Measurements from ENCODE around the gene PTPA.
A peak's percentile ranks its signal among the peaks of the same experiment; 100 is the strongest.

Gene PTPA

DNA sequence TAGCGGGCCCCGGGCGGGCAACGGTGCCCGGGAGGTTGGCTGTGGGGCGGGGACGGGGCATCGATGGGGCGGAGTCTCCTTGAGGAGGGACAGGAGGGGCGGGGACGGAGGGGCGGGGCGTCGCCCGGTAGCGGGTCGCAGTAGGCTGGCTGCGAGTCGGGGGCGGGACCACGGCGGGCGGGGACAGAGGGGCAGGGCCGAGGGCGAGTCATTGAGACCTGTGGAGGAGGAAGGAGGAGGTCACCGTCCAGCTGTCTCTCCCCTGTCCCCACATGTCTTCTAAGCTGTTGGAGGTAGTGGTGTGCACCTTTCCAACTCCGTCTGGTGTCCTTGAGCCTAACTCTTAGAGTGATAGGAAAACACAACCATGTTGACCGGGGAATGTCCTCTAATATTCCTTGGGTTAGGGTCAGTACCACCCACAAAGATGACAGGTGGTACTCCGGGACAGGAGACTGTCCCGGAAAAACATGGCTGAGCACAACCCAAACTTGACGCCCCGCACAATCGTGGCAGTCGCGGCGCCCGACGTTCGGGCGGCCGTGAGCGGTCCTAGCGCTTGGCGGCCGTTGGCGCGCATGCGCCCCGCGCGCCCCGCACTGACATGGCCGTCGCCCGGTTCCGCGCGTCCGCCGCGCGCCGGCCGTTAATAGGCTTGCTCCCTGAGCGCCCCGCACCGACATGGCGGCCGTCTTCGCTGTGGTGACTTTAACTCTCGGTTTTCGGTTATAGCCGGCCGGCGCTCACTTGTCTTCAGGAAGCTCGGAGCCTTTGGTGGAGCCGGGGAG, at the start of gene PTPA, which contains the start of gene CRAT:
Gene PTPA, plus strand, starts transcription at position 676 of the 788 bp plus-strand sequence. CDS start 186 bp downstream, outside the sequence.
Gene CRAT, minus strand, starts transcription at position 54 of the 788 bp plus-strand sequence. CDS start 284 bp downstream, outside the sequence.
- DNase-seq, result peak; percentile 85

DNA sequence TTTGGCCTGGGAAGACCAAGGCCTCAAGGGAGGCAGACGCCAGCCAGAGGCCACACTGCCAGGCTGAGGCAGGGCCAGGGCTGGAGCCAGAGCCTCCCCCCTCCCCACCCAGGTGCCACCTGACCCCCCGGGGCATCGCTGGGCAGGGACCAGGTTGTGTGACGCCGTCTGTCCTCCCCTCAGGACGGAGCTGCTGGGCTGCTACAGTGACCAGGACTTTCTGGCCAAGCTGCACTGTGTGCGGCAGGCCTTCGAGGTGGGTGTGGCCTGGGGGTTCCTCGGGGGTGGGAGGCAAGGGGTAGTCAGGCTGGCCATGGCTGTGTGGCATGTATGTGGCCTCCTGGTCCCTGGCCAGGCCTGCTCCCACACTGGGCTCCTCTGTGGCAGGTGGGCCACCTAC, 48.2 kb upstream of the PTPA start:
- no peak for DNase-seq

- DNase-seq, result no peak
Observed at GRCh38 chr9:129064499-129064908, 46.7 kb upstream of the PTPA start.

DNA sequence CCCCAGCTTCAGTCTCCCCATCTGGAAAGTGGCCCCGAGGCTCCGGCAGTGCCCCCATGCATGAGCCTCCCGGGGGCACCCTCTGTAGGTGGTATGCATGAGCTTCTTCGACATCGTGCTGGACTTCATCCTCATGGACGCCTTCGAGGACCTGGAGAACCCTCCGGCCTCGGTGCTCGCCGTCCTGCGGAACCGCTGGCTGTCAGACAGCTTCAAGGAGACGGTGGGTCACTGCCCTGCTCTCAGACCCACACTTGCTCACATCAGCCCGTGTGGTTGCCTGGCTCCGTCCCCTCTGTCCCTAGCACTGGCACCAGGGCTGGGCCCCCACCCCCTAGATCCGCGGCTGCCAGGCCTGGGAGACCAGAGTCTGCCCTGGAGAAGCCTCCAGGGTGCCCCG, 43.1 kb upstream of the PTPA start:
- no peak for DNase-seq

DNA sequence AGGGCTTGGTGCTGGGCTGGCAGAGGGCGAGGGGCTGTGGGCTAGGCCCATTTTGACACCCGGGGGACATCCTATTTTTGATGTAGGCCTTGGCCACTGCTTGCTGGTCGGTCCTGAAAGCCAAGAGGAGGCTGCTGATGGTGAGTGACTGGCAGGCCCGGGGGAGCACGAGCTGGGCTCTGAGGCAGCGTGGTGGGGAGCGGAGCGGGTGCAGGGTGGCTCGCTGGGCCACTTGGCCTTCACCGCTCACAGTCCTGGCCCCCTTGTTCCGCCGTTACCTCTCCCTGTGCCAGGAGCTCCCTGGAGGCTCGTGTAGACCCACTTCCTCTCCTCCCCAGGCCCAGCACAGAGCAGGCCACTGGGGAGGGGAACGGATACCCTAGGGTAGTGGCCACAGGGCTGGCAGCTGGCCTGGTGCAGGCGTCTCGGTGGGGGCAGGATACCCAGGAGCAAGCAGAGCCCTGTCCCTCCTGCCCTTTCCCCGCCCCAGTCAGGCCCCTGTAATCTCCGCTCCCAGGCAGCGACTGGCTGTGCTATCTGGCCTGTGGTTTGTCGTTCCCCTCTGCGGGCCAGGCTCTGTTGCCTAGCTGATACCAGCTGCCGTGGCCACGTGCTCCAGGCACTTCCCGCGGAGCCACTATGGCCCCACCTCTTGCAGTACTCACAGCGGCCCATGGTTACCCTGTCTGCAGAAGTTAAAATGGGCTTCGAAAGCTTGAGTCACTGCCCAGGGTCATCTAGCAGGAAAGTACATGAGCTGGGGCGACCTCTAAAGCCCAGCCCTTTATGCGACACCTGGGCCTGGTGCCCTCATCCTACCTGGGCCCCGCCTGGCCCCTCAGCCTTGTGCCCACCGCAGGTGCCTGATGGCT, 42.0 kb upstream of the PTPA start:
- no peak for DNase-seq

GRCh38 chr9:129069862-129070641, 41.2 kb upstream of the PTPA start:
- DNase-seq, result no peak

GRCh38 chr9:129070696-129071525, 40.3 kb upstream of the PTPA start:
- DNase-seq, result no peak

GRCh38 chr9:129071526-129072126, 39.6 kb upstream of the PTPA start:
- no peak for DNase-seq

GRCh38 chr9:129072171-129072570, 39.0 kb upstream of the PTPA start:
- DNase-seq, result no peak

DNA sequence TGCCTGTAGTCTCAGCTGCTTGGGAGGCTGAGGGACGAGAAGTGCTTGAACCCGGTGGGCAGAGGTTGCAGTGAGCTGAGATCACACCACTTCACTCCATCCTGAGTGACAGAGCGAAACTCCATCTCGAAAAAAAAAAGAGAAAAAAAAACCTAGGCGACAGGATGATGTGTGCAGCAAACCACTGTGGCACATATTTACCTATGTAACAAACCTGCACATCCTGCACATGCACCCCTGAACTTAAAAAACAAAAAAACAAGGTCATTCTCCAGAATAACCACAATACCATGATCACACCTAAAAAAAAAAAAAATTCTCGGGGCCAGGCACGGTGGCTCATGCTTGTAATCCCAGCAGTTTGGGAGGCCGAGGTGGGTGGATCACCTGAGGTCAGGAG, 37.8 kb upstream of the PTPA start:
- no peak for DNase-seq

GRCh38 chr9:129074106-129074505, 37.1 kb upstream of the PTPA start:
- no peak for DNase-seq

GRCh38 chr9:129075996-129076639, 35.1 kb upstream of the PTPA start:
- DNase-seq, result no peak

DNA sequence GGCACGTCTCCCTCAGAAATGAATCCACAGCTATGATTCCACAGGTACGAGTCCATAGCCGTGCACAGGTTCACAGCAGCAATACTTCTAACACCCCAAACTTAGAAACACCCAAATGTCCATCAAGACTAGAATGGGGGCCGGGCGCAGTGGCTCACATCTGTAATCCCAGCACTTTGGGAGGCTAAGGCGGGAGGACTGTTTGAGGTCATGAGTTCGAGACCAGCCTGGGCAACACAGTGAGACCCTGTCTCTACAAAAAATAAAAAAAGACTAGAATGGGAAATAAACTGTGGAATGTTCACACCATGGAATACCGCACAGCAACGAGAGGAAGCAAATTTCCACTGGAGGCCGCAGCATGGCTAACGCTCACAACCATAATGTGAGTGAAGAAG, 34.6 kb upstream of the PTPA start:
- DNase-seq, result no peak

- no peak for DNase-seq
Observed at GRCh38 chr9:129077236-129077635, 34.0 kb upstream of the PTPA start.

DNA sequence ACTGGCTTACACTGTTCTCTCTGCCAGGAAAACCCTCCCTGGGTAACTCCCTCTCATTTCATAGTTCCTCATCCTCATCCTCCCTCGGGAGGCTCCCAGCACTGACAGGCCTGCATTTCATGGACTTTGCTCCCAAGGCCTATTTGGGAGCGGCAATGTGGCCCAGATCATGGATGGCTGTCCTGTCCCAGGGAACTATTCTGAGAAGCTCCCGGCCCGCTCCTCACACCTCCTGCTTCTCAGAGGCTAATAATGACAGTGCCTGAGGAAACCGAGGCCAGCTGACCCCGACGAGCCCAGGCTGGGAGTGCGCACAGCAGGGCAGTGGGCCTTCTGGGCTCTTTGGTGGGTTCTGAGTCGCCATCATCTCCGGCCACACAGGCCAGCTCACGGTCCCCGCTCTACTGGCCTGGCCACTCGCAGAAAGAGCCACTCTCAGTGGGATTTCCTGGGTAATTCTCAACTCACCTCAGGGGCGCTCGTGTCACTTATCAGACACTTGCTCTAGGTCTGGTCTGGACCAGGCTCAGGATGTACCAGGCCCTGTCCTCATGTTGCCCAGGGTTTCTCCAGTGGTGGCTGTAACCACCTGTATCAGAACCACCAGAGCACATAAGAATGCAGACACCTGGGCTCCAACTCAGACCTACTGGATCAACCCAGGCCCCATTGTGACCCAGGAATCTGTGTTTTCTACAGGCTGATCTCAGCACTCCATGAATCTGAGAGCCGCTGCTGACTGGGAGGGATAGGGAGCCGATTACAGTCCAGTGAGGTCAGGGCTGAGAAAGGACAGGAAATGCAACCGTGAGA, 32.3 kb upstream of the PTPA start:
- DNase-seq, result no peak

- no peak for DNase-seq
Observed at GRCh38 chr9:129079829-129080228, 31.4 kb upstream of the PTPA start.

DNA sequence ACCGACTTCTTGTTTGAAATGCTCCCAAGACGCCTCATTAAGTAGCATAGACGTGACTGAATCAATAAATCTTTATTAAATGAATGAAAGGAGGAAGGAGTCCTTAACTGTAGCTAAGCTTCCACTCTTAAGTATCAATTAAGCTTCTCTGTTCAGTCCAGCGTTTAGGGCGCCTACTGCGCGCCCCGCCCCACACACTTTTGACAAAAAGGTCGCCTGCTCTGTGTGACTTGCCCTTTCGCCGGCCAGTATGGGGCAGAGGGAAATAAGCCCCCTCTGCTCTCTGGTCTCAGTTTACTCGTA, 31.0 kb upstream of the PTPA start:
- DNase-seq, result no peak

GRCh38 chr9:129080601-129081387, 30.4 kb upstream of the PTPA start, which contains the start of gene DOLPP1:
DOLPP1 (plus strand) TSS chr9:129081111; CDS start chr9:129081132, 21 bp downstream.
- DNase-seq, result peak; percentile 98

DNA sequence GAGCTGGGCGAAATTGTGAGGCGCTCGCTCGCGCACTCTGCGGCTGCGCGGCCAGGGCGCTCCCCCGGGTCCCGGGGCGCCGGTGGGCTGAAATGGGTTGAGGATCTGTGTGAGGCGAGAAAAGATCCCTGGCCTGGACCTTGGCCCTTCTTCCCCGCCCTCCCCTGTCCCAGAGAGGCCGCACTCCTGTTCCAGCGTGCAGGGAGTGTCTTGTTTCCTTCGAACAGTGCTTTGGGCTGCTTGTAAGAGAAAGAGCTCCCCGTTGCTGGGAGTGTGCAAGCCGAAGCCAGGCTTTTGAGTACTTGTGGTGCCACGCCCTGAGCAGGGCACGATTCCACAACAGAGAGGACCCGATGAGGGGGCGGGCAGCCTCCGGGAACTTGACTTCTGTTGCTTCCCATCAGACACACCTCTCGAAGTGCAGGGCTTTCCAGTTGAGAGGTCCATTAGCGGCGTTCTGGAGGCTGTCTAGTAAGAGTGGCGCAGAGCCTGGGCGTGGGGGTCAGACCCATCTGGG, 29.8 kb upstream of the PTPA start:
- no peak for DNase-seq
